HG03045 (cell line): ENCODE results near the gene SLC10A2.
A peak's percentile ranks its signal among the peaks of the same experiment; 100 is the strongest.

Experiments used
- ATAC-seq: cut with Tn5 transposase; IDR thresholded peaks from one replicate; pipeline ENCODE4 v1.9.1; 2021; ENCODE audit warnings: mild to moderate bottlenecking, moderate library complexity; ENCODE audit not compliant: unreplicated experiment

The SLC10A2 gene

DNA sequence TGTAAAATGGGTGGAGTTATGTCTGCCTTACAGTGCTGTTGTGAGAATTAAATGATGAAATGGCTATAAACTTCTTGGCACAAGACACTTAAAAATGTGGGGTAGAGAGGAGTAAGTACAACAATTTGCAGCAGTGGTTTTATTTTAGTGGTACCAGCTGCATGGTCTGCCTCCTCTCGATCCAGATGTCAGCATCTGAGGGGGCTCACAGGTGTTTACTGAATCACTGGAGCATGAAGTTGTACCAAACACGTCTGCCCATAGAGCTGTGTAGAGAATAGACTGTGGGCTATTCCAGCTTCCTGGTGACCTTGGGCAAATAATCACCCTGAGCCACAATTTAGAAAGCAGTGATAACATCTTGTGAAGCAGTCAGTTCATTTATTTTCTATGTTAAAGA, 11.1 kb downstream of the SLC10A2 start:
- no peak for ATAC-seq

DNA sequence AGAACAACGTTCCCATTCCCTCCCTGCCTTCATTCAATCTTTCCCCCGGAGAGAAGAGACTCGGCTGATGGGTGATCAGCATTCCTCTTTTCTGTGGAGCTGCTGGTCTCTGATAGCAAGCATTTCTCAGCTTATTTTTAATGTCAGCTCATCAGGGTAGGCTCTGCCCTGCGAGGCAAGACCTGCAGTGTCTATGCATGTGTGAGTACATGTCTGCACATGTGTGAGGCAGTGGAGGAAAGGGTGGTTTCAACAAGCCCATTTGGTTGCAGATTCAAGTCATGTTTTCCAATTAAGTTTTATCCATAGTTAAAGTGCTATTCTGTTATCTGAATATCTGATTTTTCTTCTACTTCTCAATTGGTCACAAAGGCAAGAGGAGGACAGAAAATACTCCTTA, 19.5 kb downstream of the SLC10A2 start:
- ATAC-seq: no peak

DNA sequence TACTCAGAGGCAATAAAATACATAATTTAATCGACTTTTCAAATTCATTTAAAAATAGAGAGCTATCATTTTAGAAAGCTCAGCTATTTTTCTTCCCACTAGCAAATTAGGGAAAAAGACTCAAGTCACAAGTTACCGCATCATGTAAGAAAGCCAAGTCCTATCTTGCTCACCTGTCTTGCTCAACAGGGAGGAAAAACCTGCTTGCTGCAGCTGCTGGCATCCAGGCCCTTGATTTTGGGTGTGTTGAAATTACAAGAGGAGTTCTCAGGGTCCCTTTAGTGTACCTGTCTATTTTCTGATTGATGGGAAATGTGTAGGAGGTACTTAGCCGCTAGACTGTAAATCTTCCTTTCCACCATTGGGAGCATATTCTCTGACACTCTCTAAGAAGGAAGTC, 22.2 kb downstream of the SLC10A2 start:
- no peak for ATAC-seq

DNA sequence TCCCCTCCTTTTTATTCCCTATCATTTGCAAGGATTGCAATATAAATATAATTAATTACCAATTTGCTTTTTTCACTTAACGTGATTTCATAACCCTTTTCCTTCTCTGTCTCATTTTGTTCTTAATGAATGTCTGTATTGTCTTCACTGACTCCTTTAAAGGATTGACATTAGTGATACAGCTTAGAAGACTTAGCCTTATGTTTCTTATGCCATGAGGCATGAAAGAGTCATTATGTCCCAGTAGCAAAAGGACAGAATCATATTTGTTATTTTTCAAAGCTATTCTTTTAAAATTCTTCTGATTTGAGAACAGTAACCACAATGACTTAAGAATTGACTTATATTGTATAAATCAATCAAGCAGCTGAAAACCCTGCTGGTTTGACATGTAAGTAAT, 26.2 kb downstream of the SLC10A2 start:
- ATAC-seq: no peak

DNA sequence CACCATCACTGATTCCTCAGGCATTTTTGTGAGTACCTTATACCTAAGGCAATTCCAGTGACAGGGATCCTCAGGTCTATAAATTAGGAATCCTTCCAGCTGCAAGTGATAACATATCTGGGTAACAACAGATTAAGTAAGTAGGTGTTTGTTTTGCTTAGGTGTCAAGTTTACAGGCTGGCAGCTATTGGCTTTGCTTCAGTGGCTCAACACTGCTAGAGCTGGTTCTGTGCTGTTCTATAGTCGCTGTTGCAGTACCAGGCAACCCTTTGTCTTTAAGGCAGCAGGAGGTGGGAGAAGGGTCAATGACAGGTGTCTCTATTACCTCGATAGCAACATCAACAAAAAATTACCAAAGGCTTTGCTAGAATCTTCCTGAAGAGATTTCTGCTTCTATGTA, 27.0 kb downstream of the SLC10A2 start:
- no peak for ATAC-seq

DNA sequence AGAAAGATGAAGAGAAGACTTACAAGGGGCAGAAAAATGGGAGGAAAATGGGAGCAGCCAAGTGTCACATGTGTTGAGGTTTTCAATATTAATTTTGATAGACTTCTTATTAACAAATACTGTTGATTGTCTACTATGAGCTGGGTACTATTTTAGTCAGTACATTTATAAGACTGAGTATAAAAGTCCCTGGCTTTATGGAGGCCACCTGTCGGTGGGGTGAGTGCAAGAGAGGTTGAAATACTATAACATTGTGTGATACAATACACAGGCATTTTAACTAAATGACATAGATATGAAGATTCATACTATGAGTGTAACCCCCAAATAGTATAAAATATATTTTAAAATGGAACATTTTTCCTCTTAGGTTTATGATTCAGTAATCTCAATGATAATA, 29.9 kb downstream of the SLC10A2 start:
- no peak for ATAC-seq

DNA sequence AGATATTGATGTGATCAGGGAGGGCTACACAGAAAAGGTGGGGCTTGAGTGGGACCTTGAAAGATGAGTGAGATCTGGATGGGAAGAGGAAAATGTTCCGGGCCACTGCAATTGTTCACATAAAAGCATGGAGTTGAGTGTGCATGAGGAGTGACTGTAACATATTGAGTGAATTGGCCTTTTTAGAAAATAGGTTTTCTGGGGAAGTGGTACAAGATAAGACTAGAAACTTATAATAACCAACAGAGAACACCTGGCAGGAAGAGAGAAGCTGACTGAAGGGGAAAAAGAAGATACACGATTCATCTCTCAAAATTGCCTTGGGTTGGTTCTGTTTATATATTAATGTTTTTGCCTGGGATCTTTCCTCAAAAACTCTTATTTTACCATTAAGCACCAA, 32.2 kb downstream of the SLC10A2 start:
- no peak for ATAC-seq

DNA sequence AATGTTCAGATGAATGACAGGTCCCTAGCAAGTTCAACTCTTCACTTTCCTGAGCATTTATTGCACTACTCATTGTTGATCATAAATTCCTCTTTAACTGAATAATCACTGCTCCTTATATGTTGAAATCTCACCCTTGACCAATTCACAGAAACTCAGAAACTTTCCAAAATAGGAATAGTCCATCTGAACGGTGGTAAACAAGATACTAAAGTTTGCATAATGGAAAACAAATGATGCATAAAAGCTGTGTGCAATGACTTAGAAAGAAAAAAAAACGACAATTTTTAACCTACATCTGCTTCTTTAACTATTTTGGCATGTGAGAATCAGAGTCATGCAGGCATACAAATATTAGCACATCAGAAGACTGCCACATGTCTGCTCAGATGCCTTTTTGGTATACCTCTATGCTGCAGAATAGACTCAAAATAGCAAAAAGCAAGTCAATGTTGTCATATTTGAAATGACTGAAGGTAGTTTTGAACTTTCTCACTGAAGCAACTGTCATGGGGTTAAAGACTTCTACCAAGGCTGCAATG, 34.8 kb downstream of the SLC10A2 start:
- peak; percentile 88 for ATAC-seq

DNA sequence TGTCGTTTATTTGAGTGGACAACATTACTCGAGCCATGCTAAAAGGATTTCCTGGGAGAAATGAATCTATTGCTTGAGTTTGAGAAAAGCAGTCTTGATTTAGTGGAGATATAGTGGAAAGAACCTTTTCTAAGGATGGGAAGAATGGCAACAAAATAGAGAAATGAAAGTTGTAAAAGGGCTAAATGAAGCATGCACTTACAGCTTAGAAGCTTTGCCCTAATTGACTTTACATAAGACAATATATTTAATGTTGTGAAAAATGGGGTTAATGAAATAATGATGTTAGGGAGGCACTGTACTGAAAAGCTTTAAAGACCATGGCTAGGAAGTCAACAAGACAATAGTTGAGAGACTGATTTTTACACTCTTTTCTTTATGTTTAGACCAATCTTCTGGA, 35.4 kb downstream of the SLC10A2 start:
- no peak for ATAC-seq

DNA sequence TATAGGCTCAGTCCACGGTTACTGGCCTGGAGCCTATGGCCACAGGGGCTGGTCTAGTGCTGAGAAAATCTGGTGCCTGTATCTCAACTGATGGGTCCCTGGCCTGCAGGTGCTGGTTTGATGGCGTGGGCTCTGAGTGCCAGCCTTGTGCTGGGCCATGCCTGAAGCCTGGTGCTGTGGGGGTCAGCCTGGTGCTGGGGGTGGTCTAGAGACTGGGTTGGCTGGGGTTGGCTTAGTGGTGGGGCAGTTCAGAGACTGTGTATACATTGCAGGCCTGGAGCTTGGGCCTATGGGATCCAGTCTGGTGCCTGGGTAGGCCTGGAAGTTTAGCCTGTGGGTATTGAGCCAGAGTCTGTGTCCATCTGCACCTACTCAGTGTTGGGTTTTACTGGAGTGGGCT, 36.4 kb downstream of the SLC10A2 start:
- ATAC-seq: no peak

DNA sequence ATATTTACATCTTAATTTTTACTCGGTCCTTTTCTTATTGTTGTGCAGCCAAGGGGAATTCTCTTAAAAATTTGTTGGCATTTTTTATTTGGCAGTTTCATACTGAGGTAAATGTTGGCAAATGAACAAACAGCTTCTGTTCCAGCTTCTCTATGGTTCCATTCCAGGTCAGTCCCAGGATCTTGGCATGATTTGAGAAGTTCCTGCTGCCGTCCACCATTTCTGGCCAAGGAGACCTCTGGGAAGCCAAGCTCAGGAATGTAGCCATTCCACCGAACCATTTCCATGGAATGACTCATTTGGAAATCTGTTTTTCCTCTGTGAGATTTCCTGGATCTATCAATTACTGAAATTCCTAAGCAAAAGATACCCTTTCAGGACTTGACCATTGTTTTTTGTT, 43.9 kb downstream of the SLC10A2 start:
- ATAC-seq: no peak

DNA sequence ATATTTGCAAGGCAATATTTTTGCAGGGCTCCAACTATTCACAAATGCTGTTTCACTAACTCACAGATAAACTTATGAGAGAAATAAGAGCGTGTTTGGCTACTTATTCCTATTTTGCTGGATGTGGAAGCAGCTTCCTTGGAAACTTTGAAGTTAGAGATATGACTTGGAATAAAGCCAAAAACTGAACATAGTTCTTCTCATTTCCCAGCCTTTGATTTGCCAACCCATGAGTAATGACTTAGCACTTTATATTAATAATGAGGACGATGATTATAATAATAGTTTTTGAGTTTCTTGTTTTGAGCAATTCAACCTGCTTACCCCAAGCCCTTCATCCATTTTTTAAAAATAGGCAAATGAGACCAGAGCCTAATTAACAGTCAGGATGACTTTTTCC, 47.7 kb downstream of the SLC10A2 start:
- no peak for ATAC-seq

DNA sequence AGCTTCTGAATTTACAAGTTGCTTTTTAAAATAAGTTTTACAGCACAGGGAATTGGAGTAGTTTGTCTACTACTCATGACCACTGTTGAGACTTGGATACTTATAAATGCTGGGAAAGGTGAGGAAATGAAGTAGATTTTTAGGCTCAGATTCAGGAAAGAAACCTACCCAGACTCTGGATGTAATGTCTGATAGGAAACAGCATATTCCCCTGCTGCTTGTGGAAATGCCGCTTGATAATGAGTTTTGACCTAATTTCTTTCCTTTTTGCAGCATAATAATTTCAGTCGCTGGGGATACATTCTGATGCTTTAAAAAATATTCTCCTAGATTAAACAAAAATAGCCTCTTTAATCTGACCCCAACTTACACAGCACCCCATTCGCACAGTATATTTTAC, 53.6 kb downstream of the SLC10A2 start:
- ATAC-seq: no peak

DNA sequence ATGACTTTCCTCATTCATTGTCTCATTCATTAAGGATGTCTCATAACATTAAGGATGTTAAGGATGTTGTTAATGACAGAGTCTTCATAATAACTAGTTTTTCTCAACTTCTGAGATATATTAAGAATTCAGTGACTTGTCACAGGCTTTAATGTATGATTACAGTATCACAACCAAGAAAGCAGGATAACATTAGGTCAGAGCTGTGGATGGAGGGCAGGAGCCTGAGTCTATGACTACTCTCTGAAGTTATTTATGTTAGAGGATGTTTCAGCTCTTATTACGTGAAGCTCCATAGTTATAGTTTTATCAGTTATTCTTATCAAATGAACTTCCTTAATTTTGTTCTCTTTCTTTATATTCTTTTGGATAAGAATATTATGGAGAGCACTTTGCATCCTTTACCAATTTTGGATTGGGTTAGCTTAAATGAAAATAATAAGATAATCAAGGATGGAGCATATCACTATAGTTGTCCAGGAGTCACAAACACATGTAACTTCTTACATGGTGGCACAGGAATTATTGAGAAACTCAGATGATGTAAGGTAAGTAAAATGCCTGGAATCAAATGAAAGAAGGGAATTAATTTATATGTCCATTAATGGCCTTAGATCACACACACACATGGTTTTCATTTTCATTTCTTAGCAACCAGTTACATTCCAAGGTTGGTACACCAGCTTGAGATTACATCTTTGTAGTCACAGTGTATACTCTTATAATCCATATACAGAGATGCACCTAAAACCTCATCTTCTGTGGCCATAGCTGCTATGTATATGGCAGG, 57.0 kb downstream of the SLC10A2 start:
- ATAC-seq: no peak

DNA sequence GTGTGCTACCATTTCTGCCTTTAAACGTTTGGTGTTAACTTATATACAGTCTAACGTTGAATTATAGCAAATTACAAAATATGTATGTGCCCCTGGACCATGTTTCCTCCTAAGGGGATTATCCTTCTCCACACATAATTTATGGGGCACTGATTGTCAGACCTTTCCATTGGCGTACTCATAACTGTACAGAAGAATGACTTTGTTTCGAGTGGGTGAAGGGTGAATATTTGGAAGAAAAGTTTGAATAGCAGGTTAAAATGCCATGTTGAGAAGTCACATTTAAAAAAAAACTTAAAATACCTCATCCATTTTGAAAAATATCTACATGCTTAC, 58.8 kb downstream of the SLC10A2 start:
- peak; percentile 34 for ATAC-seq

DNA sequence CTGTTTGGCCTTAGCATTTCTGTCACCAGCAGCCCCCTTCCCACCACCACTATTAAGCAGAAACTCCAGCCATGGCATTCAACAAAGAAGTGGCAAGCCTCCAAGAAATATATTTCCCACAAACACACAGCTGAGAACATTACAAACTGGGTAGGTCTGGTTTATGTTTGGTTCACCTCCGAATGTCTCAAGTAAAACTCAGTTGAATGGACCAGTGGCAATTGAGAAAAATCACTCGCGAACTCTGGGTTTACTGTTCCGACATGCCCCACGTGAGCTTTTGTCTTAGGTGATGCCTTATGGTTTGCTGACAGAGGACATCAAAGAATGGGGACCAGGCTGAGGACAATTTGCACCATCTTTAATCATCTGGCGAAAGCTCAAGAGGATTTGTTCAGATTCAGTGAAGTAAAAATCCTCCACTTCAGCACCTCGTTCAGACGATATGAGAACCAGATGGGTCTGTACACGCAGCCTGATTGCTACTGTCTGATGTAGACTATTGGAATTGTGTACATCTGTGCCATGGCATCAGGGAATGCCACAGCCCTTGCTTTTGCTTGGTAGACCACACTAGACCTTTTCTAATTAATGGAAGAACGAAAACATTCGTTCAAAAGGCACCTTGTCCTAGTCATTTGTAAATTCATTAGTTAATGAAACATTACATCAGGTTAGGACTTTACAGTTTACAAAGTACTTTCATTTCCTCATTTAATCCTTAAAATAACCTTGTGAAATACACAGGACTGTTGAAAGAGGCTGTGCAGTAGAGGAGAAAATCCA, 59.4 kb downstream of the SLC10A2 start:
- peak; percentile 85 for ATAC-seq

DNA sequence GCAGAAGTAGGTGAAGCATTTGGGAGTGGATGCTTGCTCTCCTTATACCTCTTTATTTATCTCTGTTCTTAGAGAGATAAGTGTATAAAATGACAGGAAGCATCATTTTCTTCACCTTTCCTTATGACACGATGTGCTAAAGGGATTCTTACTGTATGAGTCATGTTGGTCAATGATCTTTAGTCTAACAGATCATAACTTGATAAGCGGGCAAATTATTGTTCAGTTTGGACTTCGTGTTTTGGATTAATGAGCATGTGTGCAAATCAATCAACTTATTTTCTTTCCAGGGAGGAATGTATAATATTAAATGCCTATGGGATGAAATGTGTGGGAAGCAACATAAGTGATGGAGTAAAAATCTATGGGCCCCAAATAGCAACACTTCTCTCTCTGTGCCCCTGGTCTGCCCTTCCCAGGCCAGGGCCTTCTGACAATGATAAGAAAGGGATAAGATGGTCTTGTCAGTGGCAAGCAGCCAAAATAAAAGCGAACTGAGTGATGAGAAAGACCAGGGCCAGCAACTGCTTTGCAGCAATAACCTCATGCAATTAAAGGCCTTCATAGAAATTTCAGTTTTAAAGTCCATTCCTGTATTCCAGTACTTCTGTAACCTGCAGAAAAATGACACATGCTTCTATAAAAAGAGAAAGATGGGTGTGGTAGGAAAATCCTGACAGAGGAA, 61.4 kb downstream of the SLC10A2 start:
- ATAC-seq: no peak

DNA sequence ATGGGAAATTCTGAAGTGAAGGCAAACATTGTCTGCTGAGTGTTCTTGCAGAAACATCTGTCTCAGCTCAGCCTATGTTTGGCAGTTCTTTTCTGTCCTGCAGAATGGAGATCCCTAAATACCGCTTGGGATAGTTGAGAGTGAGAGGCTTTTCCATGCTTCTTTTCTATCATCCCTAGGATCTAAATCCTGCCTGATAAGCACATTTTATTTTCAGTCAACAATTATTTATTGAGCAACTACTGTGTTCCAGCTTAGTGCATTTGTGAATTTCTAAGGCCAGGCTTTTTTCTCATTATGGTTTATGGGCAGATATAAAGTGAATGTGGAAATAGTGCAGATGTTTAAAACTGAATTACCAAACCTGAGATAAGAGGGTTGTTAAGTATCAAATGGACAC, 62.6 kb downstream of the SLC10A2 start:
- no peak for ATAC-seq

DNA sequence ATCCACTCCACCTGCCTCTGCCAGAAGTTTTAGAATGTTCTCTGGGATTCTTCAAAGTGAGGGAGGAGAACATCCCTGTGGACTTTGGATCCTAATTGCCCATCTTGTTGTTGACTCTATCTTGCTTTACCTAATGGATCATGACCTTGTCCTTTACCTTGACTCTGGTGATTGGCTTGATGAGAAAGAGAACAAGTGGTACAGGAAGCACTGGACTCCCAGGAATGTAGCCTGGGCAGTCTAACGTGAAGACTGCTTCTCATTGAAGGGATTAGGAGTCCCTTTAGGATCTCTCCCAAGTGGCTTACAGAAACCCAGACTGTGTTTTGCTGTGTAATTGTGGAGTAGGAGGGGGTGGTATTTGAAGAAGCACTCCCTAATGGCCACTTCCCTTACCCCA, 63.9 kb downstream of the SLC10A2 start:
- ATAC-seq: no peak

DNA sequence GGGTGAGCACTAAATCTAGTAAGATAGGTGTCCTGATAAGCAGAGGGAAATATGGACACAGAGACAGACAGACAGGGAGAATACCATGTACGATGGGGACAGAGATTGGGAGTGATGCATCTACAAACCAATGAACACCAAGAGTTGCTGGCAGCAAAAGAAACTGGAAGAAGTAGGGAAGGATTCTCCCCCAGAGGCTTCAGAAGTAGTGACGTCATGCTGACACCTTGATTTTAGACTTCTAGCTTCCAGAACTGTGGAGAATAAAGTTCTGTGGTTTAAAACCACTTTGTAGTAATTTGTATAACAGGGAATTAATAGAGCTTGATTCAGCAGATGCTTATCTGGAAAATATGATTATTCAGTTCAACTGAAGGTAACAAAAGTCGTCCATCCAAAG, 66.1 kb downstream of the SLC10A2 start:
- no peak for ATAC-seq

DNA sequence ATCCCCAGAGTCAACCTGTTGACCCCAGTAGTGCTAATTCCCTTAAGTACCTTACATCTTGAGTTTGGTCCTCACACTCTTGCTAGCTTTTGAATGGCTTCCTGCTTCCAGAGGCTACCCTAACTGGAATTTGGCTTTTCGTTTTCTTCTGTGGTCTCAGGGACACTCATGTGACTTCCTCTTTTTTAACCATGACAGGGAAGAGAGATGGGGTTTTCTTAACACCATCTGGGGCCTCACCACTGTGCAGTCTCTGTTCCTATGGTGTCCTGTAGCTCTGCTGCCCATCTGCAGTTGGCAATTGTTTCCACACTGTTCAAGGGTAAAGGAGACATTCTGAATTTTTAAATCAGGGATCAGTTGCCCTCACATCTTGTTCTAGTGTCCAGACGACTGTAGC, 66.7 kb downstream of the SLC10A2 start:
- ATAC-seq: no peak
